ENCODE results near the gene MRPL36.

Gene MRPL36

DNA sequence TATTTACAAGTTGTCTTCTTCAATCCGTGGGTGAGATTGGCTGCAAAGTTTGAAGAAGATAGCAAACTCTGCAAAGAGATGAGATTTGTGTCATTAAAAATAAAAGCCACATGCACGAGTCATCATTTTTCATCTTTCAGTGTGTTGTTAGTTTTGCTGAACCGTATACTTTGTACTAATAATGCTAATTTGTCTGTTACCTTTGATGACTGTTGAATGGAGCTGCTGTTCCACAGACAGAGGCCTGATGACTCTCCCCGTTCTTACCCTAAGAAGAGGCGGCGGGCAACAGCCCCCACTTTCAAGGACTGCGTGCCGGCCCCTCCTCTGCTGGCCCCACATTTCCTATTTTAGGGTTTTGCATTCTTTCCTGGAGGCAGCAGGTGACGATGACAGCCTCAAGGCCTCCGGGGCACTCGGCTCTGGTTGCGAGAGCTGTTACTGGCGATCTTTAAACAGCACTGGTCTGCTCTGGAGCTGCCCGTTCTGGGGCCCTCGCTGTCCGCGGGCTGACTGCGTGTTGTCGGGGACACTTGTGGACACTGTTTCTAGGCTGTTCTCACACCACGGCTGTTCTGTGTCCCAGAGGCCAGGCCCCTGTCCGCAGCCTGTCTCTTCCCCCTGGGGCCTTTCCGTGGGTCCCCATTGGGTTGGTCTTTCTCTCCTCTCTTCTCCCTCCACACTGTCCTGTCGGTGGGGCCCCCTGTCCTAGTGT is 36.7 kb upstream of the MRPL36 start:
- TF ChIP-seq, protein P1, sequence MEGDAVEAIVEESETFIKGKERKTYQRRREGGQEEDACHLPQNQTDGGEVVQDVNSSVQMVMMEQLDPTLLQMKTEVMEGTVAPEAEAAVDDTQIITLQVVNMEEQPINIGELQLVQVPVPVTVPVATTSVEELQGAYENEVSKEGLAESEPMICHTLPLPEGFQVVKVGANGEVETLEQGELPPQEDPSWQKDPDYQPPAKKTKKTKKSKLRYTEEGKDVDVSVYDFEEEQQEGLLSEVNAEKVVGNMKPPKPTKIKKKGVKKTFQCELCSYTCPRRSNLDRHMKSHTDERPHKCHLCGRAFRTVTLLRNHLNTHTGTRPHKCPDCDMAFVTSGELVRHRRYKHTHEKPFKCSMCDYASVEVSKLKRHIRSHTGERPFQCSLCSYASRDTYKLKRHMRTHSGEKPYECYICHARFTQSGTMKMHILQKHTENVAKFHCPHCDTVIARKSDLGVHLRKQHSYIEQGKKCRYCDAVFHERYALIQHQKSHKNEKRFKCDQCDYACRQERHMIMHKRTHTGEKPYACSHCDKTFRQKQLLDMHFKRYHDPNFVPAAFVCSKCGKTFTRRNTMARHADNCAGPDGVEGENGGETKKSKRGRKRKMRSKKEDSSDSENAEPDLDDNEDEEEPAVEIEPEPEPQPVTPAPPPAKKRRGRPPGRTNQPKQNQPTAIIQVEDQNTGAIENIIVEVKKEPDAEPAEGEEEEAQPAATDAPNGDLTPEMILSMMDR (IDR thresholded peaks at IDR 0.05; ENCODE audit: extremely low read depth, insufficient read depth, missing control alignments), result no peak
- no peak for DNase-seq (ENCODE audit: low spot score)
- in situ Hi-C loops (cut with MboI; ENCODE audit: low pct_unique_long_range_greater_than_20kb, low sequenced_read_pairs, unreplicated experiment), result no loop called here

DNA sequence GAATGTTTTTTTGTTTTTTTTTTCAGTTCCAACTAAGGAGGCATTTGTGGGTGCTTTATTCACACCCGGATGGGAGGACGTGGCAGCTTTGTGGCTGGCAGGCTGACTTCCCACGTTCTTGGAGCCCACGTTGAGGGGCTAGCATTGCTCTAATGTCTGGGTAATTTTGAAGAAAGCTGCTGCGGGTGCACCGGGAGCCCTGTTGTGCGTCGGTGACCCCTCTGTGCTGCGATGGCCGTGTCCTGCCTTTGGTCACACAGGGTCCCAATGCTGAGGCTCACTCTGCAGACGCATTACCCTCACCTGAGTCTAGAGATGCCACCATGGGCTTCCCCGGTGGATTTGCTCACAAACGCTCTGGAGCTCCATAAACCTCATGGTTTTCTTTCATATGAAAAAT is 35.8 kb upstream of the MRPL36 start:
- in situ Hi-C loops (cut with MboI; ENCODE audit: low pct_unique_long_range_greater_than_20kb, low sequenced_read_pairs, unreplicated experiment), result no loop called here

DNA sequence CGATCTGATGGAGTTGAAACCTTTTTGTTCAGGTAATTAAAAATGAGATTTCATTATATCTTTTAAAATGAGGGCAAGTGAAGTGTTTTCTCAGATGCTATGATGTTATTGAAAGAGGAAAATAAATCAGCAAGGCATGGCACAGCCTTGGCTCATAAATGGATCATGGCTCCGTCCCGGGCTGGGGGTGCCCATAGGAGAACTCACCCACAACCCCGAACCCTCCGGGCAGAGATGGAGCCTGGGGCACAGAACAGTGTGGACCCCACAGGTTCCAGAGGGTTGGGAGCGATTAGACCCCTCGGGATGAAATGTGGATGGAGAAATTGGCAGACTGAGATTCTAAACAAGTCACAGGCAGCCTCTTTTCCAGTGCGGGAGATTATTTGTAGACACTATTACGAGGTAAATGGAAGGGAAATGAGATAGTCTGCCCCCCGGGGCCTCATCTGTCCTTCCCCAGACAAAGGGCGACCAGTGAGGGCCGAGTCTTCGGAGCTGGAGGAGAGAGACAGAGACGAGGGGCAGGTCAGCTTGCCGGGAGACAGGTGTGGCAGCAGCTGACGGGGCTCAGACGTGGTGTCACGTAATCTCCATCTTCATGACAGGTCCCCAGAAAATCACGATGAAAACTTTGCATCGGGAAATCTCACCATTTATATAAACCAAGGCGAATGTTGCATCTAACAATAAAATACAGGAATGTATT is 35.2 kb upstream of the MRPL36 start:
- in situ Hi-C loops (cut with MboI; ENCODE audit: low pct_unique_long_range_greater_than_20kb, low sequenced_read_pairs, unreplicated experiment), result no loop called here
- no peak for DNase-seq (ENCODE audit: low spot score)
- TF ChIP-seq, protein P1 (IDR thresholded peaks at IDR 0.05; ENCODE audit: extremely low read depth, insufficient read depth, missing control alignments), result no peak

More for the DNA sequence above, 35.8 kb upstream of the MRPL36 start:
- TF ChIP-seq, protein P1 (IDR thresholded peaks at IDR 0.05; ENCODE audit: extremely low read depth, insufficient read depth, missing control alignments), result no peak
- no peak for DNase-seq (ENCODE audit: low spot score)

DNA sequence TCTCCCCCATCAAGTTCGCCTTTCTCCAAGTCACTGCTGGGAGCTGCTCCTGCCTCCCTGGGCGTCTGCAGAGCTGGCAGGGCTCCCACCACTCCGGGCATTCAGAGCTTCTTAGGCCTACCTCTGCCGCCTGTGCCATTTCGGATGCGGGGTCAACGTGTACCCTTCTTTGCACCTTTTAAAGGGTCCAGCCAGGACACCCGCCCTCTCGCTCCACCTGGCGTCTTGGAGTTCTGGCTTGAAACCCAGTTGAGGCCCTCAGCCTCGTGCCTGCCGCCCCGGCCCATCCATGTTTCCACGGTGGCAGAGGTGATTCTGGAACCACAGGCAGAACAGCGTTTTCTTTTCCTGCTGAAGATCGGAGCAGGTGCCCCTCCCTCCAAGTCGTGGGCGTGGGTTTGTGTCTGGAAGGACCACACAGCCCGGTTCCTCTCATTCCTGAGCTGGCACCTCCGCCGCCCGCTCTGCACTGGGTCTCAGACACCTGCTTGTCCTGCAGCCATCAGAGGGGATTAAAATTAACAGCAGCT is 34.5 kb upstream of the MRPL36 start:
- in situ Hi-C loops (cut with MboI; ENCODE audit: low pct_unique_long_range_greater_than_20kb, low sequenced_read_pairs, unreplicated experiment), result no loop called here
- DNase-seq (ENCODE audit: low spot score), result no peak
- TF ChIP-seq, protein P1 (IDR thresholded peaks at IDR 0.05; ENCODE audit: extremely low read depth, insufficient read depth, missing control alignments), result no peak

DNA sequence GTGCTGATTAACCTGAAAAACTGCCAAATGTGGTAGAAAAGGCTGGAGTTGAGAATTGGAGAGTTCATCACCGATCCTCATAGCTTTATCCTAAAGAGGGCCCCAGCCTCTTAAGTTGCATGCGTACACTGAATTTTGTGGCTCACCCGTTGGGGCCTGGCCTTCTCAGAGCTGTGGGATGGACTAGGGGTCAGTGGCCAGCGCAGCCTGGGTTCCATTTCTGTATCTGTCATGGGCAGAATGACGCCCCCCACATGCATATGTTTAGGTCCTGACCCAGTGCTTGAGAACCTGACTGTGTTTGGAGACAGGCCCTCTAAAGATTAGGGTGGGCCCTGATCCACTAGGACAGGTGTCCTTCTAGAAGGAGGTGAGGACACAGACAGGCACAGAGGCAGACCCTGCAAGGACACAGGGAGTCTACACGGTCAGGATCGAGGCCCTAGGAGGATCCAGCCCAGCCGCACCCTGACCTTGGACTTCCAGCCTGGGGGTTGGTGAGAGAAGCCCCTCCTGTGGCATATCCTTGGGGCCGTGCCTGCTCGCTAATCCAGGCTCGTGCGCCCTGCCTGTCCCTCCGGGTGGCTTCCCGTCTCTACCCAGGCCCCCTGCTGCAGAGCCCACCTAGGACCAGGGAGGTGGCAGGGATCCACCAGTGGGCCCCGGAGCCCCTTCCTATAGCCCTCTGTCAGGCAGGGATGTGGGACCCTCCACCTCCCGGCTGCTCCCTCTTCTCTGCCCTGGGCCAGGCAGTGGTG is 33.8 kb upstream of the MRPL36 start:
- TF ChIP-seq, protein P1 (IDR thresholded peaks at IDR 0.05; ENCODE audit: extremely low read depth, insufficient read depth, missing control alignments), result no peak
- DNase-seq (ENCODE audit: low spot score), result no peak
- in situ Hi-C loops (cut with MboI; ENCODE audit: low pct_unique_long_range_greater_than_20kb, low sequenced_read_pairs, unreplicated experiment), result no loop called here

DNA sequence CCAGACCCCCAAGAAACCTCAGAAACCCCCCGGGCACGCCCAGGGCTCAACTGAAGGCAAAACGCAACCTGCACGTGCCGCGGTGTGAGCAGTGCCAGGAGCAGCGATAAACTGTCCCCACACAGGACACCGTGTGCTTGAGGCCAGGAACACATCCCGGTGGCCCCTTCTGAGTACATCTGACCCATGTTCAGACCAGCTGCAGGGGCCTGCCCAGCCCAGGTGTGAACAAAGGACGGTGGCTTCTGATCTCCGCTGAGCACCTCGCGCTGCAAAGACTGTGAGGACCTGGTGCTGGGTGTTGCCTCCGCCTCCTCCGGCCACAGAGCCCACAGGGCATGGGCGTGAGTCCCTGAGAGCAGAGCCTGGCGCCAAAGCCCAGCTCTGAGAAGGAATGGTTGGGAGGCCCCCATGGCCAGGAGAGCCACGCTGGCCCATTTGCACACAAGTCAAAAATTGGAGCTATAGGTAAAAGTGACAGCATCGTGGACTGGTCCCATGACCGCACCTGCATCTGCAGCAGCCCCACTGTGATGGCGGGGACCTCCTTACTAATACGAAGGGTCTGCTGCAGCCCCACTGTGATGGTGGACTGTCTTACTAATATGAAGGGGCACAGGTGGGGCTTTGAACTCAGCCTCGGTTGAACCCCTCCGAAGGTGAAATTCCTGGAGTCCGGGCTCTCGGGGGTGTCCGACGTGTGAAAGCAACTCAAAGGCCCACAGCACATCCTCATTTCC is 33.0 kb upstream of the MRPL36 start:
- TF ChIP-seq, protein P1 (IDR thresholded peaks at IDR 0.05; ENCODE audit: extremely low read depth, insufficient read depth, missing control alignments), result no peak
- in situ Hi-C loops (cut with MboI; ENCODE audit: low pct_unique_long_range_greater_than_20kb, low sequenced_read_pairs, unreplicated experiment), result no loop called here
- DNase-seq (ENCODE audit: low spot score), result no peak

Data from GM13977 (cell line).